Hypothalamus (tissue), 51 donors: ENCODE results near the gene NCLN.
"Not testable (repeated sequence)": the region's sequence is repeated elsewhere in the genome, so short reads cannot be mapped to it uniquely, and the experiment has no call there.

ENCODE experiments used
- DNase-seq, 51 donors: peaks; one replicate each; lab custom pipeline; 2025; lab: John Stamatoyannopoulos, UW

NCLN gene

GRCh38 chr19:3153286-3154230 lies 32.2 kb upstream of the NCLN start:
- no peak for DNase-seq

DNA sequence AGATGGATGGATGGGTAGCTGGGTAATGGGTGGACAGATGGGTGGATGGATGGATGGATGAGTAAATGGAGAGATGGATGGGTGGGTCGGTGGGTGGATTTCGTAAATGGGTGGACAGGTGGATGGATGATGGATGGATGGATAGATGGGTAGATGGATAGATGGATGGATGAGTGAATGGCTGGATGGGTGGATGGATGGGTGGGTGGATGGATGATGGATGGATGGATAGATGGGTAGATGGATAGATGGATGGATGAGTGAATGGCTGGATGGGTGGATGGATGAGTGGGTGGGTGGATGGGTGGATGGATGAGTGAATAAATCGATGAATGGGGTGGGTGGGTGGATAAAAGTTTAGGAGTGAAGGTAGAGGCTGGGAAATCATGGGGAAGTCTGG lies 31.3 kb upstream of the NCLN start:
- not testable (repeated sequence) for DNase-seq

- DNase-seq = no peak
These were observed 30.6 kb upstream of the NCLN start for GRCh38 chr19:3154957-3155736.

- no peak for DNase-seq
These were observed 28.5 kb upstream of the NCLN start for GRCh38 chr19:3157096-3157845.

DNA sequence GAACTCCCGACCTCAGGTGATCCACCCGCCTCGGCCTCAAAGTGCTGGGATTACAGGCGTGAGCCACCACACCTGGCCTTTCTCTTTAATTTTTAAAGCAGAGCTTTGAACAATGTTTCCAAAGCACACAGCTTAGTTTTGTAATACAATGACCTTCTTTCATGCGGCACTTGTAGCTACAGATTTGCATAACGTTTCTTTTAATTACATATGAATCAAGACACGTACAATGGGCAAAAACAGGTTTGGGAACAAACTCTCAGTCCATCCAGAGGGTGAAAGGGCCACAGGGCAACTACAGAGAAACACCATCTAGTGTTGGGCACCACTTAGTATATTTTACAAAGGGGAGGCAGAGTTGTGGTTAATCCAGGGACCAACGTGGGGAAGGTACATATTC lies 26.2 kb upstream of the NCLN start:
- DNase-seq = no peak

DNA sequence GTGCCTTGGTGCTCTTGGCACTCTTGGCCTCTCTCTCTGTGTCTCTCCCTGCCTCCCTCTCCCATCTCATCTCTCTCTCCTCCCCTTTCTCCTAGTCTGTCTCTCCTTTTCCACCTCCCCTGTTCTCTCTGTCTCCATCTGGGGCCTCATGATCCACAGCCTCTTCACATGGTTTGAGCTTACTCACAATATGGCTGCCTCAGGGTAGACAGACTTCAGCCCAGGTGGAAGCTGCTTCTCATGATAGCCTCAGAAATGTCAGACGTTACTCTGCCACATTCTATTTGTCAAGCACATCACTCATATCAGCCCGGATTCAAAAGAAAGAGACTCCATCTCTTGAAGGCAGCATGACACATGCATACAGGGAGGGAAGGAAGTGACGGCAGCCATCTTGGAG lies 25.5 kb upstream of the NCLN start:
- DNase-seq = no peak

DNA sequence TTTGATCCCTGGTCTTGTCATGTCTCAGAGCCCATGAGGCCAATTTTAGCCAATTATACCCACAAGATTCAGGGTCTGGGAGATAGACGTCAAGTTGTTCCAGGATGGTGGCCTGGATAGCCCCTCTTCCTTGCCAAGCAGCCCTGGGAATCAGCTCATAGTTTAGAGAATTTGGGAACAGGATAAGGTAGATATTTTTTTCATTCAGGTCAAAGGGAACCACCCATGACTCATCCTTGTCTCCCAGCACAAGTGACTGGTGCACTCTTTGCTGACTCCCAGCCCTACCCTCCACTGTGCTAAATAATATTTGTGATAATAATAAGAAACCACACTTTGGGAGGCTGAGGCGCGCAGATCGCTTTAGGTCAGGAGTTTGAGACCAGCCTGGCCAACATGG lies 24.3 kb upstream of the NCLN start:
- DNase-seq = no peak

- no peak for DNase-seq
These were observed 23.1 kb upstream of the NCLN start for GRCh38 chr19:3162418-3163229.

DNA sequence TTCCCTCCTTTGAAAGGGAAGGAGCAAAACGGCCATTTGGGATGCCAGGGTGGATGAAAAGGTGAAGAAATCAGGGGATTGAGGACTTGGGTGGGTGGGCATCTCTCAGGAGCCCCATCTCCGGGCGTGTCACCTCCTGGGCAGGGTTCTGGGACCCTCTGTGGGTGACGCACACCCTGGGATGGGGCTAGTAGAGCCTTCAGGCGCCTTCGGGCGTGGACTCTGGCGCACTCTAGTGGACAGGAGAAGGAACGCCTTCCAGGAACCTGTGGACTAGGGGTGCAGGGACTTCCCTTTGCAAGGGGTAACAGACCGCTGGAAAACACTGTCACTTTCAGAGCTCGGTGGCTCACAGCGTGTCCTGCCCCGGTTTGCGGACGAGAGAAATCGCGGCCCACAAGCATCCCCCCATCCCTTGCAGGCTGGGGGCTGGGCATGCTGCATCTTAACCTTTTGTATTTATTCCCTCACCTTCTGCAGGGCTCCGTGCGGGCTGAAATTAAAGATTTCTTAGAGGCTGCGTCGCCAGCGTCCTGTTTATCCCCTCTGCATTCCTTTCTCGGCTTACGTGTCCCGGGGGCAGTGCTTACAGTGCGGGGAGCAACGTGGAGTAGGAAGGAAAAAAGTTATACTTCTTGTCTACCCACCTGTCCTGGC lies 22.4 kb upstream of the NCLN start:
- peak in 39 of 51 donors; percentile 2 to 59 (median 28) for DNase-seq

DNA sequence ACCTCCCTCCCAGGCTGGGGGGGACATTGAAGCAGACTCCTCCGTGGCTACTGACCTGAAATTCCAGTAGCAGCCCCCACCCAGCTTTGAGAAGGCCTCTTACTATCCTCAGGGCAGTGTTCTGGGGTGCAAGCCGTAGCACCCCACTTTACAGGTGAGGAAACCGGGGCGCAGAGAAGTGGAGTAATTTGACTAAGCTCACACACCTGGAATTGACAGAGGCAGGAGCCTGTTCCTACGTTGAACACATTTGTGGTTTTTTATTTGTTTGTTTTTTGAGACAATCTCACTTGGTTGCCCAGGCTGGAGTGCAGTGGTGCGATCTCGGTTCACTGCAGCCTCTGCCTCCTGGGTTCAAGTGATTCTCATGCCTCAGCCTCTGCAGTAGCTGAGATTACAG lies 21.8 kb upstream of the NCLN start:
- DNase-seq = no peak

DNA sequence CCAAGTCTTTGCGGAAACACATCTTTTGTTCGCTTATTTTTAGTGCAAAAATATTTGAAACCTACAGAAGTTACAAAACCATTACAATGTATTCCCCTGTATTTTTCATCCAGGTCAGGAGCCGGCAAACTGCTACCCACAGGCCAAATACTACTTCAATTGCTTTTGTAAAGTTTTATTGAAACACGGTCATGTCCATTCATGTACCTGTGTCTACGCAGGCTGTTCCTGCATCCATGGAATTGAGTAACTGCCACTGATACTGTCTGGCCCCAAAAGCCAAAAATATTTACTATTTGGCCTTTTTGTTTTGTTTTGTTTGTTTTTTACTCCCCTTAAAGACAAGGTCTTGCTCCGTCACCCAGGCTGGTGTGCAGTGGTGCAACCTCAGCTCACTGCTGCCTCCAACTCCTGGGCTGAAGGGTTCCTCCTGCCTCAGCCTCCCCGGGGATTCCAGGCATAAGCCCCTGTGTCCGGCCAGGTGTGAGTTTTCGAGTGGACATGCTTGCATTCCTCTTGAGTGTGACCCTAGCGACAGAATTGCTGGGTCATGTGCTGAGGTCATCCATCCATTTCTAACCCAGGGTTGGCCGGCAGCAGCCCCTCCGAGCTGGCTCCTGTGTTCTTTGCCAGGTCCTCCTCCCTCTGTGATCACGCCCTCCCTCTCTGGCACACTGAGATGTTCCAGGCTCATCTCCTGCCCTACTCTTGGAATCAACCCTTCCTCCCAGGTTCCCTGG lies 18.0 kb upstream of the NCLN start:
- no peak for DNase-seq

DNA sequence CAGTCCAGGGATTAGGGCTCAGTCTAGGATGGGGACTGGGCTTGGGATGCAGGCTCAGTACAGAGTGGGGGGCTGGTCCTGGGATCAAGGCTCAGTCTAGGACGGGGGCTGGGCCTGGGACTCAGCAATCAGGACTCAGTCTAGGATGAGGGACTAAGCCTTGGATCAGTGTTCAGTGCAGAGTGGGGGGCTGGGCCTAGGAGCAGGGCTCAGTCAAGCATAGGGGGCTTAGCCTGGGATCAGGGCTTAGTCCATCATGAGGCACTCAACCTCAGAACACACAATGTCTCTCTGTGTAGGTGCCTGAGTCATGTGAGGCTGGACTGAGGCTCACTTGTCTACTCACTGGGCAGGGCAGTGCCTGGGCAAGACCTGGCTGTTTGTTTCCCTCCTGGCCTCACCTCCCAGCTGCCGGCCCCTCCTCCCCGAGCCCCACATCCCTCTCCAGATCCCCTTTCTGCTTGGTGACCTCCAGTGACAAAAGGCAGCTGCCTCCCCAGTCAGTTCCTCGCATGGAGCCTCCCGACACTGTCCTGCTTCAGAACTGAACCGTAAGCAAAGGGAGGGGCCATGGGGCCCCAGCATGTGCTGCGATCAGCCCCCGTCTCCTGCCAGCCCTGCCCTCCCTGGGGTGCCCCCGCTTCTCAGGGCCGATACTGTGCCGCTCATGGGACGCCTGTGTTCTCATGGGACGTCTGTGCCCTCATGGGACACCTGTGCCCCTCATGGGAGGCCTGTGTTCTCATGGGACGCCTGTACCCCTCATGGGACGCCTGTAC lies 13.6 kb upstream of the NCLN start:
- no peak for DNase-seq

GRCh38 chr19:3172673-3173000 lies 13.1 kb upstream of the NCLN start:
- DNase-seq = not testable (repeated sequence)

- DNase-seq = no peak
These were observed 9.7 kb upstream of the NCLN start for GRCh38 chr19:3175781-3176714.

- DNase-seq = no peak
These were observed 8.8 kb upstream of the NCLN start for GRCh38 chr19:3176715-3177501.

- no peak for DNase-seq
These were observed 7.3 kb upstream of the NCLN start, which contains the start of gene S1PR4 for GRCh38 chr19:3178377-3178972. Gene S1PR4, plus strand, starts transcription at chr19:3178769. Its CDS starts 24 bp downstream, at chr19:3178793.
